Sigmoid colon (tissue), 4 donors: ENCODE data around the gene FEZ2.
A peak's percentile ranks its signal among the peaks of the same experiment; 100 is the strongest.

Experiments
- CTCF ChIP-seq, 4 experiments: fragments of 450-650 bp in 3 of 4; fragments of 200-600 bp in 1 of 4; IDR thresholded peaks; one replicate each; pipeline ENCODE4 v1.5.1; 2016 to 2019; ENCODE audit warnings: antibody characterized with exemption in 4 of 4, mild to moderate bottlenecking in 3 of 4, moderate library complexity in 2 of 4
- POLR2A ChIP-seq, 2 donors: fragments of 450-650 bp; IDR thresholded peaks; one replicate each; pipeline ENCODE4 v1.6.1; 2016; ENCODE audit warnings: antibody characterized with exemption in 2 of 2, mild to moderate bottlenecking in 2 of 2, moderate library complexity in 2 of 2
- POLR2AphosphoS5 ChIP-seq, 4 donors: sonication (generic); formaldehyde crosslinking; IDR thresholded peaks; one replicate each; pipeline ENCODE4 v1.6.1; 2017; ENCODE audit warnings: antibody characterized with exemption in 4 of 4

- no peak for TF ChIP-seq POLR2A (IDR thresholded peaks at IDR 0.05)
- no peak for TF ChIP-seq CTCF (IDR thresholded peaks at IDR 0.05)
- TF ChIP-seq POLR2AphosphoS5 (IDR thresholded peaks at IDR 0.05) = peak in 1 of 4 donors; percentile 44
Measured at GRCh38 chr2:36561237-36561944, 36.6 kb downstream of the FEZ2 start.
